Glomerular visceral epithelial cell (primary cell): ENCODE results near the gene TTC13.
"Not testable (repeated sequence)": the region's sequence is repeated elsewhere in the genome, so short reads cannot be mapped to it uniquely, and the experiment has no call there.

Experiments
- DNase-seq: peaks from one replicate; pipeline ENCODE4 v3.0.0-alpha.2; 2016; ENCODE audit errors: extremely low spot score

The TTC13 gene

GRCh38 chr1:230978491-230979388, at the start of gene TTC13, which contains the start of gene ARV1:
Gene TTC13 (minus strand): TSS chr1:230978861. CDS start chr1:230978830, 31 bp downstream.
Gene ARV1 (plus strand): TSS chr1:230979094. CDS start chr1:230979106, 12 bp downstream.
- peak; percentile 99 for DNase-seq

- no peak for DNase-seq
These were observed 49.3 kb upstream of the TTC13 start for GRCh38 chr1:231027971-231028370.

- DNase-seq, result no peak
These were observed 48.7 kb upstream of the TTC13 start for GRCh38 chr1:231027136-231027925.

- no peak for DNase-seq
These were observed 47.9 kb upstream of the TTC13 start for GRCh38 chr1:231026576-231026975.

- no peak for DNase-seq
These were observed 44.5 kb upstream of the TTC13 start for GRCh38 chr1:231023150-231023549.

GRCh38 chr1:231022543-231022942, 43.9 kb upstream of the TTC13 start:
- DNase-seq, result not testable (repeated sequence)

GRCh38 chr1:231021540-231022031, 42.9 kb upstream of the TTC13 start:
- DNase-seq, result no peak

- no peak for DNase-seq
These were observed 42.2 kb upstream of the TTC13 start for GRCh38 chr1:231020816-231021215.

GRCh38 chr1:231020139-231020601, 41.5 kb upstream of the TTC13 start:
- no peak for DNase-seq

GRCh38 chr1:231019711-231020110, 41.0 kb upstream of the TTC13 start:
- DNase-seq, result no peak

- no peak for DNase-seq
These were observed 38.3 kb upstream of the TTC13 start for GRCh38 chr1:231016966-231017365.

- DNase-seq, result no peak
These were observed 37.6 kb upstream of the TTC13 start for GRCh38 chr1:231016234-231016633.

GRCh38 chr1:231013391-231014015, 34.8 kb upstream of the TTC13 start:
- no peak for DNase-seq

GRCh38 chr1:231011963-231012362, 33.3 kb upstream of the TTC13 start:
- DNase-seq, result no peak

- no peak for DNase-seq
These were observed 32.7 kb upstream of the TTC13 start for GRCh38 chr1:231011360-231011759.

- DNase-seq, result not testable (repeated sequence)
These were observed 28.9 kb upstream of the TTC13 start for GRCh38 chr1:231007535-231007934.

GRCh38 chr1:231001892-231002291, 23.2 kb upstream of the TTC13 start:
- DNase-seq, result no peak

- DNase-seq, result no peak
These were observed 22.0 kb upstream of the TTC13 start for GRCh38 chr1:231000639-231001038.

- DNase-seq, result no peak
These were observed 21.5 kb upstream of the TTC13 start for GRCh38 chr1:231000201-231000600.

- no peak for DNase-seq
These were observed 16.2 kb upstream of the TTC13 start for GRCh38 chr1:230994860-230995259.

GRCh38 chr1:230992100-230992774, 13.6 kb upstream of the TTC13 start:
- DNase-seq, result no peak
